Colon (tissue), 2 donors: ENCODE measurements around the gene WDR5.
"Not testable (repeated sequence)": the region's sequence is repeated elsewhere in the genome, so short reads cannot be mapped to it uniquely, and the experiment has no call there.

Source experiments
- FAIRE-seq: peaks from 2 replicates; lab custom pipeline; 2012; peaks lifted over from hg19 to GRCh38; lab: Jason Lieb, UNC
- donor health status: control.
- donor health status: control.

The WDR5 gene

GRCh38 chr9:134135343-134136117, at the start of gene WDR5:
Gene WDR5 (plus strand): TSS chr9:134136082. CDS start chr9:134139878, 3,796 bp downstream.
- FAIRE-seq, result no peak

DNA sequence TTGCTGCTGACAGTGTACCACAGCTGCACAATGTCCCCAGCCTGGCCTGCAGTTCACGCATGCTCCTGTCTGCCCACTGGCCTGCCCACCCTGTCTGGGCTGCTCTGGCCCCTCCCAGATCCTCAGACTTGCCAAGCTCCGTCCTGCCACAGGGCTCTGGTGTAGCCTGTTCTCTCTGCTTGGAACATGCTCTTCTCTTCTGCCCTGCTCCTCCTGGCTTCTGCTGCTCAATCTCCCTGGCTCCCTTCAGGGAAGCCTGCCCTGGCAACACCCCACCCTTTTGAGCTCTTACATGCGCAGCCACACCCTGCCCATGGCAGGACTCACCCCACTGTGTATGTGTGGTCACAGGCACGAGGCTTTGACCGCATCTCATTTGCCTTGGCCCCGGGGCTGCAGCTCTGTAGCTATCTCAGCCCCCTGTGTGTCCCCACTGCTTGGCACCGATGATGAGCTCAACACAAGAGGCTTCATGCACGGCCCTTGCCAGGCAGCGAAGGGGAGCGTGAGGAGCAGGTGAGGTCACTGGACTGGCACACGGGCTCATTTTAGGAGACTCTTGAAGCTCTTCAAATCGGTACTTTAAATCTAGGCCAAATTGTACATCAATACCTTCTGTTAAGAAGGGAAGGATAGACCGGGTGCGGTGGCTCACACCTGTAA, 47.7 kb upstream of the WDR5 start:
- no peak for FAIRE-seq

GRCh38 chr9:134089972-134090371, 45.9 kb upstream of the WDR5 start:
- no peak for FAIRE-seq

- no peak for FAIRE-seq
Measured at GRCh38 chr9:134099123-134099761, 36.6 kb upstream of the WDR5 start.

- no peak for FAIRE-seq
Measured at GRCh38 chr9:134100040-134100439, 35.8 kb upstream of the WDR5 start.

GRCh38 chr9:134101133-134101532, 34.7 kb upstream of the WDR5 start:
- not testable (repeated sequence) for FAIRE-seq

DNA sequence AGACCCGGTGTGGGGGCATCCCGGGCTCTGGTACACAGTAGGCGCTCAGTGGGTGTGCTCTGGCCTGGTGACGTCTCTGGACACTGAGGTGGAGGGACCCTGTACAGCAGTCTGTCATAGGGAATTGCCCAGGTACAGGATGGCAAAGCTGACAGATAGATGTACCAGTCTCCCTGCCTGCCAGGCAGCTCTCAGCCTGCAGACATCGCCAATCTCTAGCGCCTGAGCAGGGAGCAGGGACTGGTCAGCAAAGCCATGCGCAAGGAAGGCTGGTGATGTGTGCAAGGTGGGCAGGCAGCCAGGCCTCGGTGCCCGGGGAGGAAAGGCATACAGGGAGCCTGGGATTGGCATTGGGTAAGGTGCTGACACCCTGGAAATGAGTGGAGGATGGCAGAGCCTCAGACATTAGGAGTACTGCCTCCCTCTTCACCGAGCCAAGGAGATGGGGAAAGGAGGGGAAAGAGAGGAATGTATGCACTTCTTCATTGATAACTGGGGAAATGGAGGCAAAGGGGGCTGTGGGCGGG, 34.2 kb upstream of the WDR5 start:
- FAIRE-seq, result no peak

DNA sequence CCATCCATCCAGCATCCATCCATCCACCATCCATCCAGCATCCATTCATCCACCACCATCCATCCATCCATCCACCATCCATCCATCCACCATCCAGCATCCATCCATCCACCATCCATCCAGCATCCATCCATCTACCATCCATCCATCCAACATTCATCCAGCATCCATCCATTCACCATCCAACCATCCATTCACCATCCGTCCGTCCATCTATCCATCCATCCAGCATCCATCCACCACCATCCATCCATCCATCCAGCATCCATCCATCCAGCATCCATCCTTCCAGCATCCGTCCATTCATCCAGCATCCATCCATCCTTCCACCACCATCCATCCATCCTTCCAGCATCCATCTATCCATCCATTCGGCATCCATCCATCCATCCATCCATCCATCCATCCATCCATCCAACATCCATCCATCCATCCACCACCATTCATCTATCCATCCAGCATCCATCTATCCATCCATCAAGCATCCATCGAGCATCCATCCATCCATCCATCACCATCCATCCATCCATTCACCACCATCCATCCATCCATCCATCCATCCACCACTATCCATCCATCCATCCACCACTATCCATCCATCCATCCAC, 32.4 kb upstream of the WDR5 start:
- no peak for FAIRE-seq

DNA sequence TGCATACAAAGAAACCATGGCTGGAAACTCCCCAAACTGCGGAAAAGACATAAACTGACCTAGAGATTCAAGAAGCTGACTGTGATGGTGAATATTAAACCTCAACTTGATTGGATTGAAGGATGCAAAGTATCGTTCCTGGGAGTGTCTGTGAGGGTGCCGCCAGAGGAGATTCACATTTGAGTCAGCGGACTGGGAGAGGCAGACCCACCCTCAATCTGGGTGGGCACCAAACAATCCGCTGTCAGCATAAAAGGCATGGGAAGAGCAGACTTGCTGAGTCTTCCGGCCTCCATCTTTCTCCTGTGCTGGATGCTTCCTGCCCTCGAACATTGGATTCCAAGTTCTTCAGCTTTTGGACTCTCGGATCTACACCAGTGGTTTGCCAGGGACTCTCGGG, 24.8 kb upstream of the WDR5 start:
- FAIRE-seq, result no peak

GRCh38 chr9:134112561-134112960, 23.3 kb upstream of the WDR5 start:
- no peak for FAIRE-seq

DNA sequence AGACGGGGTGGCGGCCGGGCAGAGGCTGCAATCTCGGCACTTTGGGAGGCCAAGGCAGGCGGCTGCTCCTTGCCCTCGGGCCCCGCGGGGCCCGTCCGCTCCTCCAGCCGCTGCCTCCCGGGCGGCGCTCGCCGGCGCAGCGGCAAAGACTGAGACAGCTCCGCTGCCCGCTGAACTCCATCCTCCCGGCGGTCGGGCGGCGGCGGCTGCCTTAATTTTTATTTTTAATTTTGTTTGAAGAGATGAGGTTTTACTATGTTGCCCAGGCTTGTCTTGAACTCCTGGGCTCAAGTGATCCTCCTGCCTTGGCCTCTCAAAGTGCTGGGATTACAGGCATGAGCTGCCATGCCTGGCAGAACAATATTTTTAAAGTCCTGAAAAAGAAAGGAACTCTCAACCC, 16.9 kb upstream of the WDR5 start:
- not testable (repeated sequence) for FAIRE-seq

DNA sequence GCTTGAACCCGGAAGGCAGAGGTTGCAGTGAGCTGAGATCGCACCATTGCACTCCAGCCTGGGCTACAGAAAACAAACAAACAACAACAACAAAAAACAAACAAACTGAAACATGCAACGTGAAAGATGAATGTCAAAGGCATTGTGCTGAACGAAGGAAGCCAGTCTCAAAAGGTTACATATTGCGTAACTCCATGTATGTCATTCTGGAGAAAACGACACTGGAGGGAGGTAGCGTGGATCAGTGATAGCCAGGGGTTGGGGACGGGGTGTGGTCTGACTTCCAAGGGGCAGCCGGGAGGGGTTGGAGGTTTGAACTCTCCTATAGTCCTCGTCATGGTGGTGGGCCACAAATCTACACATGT, 12.1 kb upstream of the WDR5 start:
- no peak for FAIRE-seq

DNA sequence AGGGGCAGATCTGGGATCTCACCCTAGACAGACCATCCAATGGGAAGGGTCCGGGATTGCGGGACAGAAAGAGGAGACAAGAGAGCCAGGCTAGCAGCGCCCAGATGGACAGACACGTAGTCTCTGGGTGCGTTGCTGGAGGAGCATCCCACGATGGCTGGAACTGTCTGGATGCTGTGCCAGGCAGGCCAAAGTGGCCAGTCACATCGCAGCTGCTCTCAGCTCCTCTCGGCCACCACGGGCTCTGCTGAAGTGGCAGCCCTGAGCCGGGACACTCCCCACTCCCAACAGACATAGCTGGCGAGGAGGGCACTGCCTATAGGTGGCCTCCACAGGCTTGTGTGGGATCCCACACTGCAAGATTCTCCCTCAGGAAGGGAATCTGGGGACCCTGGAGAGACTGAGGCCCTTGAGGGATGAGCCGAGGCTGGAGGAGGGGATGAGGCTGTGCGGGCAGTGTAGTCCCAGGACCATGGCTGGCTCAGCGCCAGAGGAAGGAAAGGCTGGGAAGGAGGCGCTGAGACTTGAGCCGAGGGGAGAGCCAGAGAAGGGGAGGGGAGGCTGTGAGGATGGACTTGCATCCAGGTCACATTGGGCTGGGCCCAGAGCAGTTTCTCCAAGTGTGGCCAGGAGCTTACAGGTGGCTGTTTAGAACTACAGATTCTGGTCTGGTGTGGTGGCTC, 10.3 kb upstream of the WDR5 start:
- FAIRE-seq, result no peak

DNA sequence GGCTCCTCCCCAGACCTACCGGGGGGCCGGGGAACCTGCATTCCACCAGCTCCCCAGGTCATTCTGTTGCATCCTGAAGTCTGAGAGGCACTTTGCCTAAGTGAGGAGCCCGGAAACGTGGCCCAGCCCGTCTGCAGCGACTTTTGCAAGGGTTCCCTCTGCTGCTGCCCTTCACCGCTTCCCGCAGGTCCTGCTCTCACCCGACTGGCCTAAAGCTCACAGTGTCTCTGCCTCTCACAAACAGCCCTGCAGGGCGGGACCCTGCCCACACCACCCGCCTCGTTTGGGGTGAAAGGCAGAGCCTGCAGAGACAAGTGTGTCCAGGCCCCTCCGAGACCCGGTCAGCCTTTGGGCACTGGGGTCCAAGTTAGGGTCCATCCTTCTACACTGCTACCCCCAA, 9.5 kb upstream of the WDR5 start:
- FAIRE-seq, result no peak

GRCh38 chr9:134127065-134127580, 8.8 kb upstream of the WDR5 start:
- no peak for FAIRE-seq

DNA sequence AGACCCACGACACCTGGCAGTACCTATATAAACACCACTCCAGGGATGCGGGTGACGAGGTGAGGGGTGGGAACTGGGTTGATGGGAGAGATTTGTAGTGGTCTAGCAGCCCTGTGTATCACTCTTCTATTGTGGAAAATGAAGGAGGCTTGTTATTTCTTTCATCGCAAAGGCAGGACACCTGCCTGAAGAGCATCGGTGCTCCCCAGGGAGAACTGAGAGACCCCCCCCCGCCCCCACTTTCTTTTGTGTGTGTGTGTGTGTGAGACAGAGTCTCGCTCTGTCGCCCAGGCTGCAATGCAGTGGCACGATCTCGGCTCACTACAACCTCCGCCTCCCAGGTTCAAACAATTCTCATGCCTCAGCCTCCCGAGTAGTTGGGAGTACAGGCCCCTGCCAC, 8.3 kb upstream of the WDR5 start:
- no peak for FAIRE-seq

DNA sequence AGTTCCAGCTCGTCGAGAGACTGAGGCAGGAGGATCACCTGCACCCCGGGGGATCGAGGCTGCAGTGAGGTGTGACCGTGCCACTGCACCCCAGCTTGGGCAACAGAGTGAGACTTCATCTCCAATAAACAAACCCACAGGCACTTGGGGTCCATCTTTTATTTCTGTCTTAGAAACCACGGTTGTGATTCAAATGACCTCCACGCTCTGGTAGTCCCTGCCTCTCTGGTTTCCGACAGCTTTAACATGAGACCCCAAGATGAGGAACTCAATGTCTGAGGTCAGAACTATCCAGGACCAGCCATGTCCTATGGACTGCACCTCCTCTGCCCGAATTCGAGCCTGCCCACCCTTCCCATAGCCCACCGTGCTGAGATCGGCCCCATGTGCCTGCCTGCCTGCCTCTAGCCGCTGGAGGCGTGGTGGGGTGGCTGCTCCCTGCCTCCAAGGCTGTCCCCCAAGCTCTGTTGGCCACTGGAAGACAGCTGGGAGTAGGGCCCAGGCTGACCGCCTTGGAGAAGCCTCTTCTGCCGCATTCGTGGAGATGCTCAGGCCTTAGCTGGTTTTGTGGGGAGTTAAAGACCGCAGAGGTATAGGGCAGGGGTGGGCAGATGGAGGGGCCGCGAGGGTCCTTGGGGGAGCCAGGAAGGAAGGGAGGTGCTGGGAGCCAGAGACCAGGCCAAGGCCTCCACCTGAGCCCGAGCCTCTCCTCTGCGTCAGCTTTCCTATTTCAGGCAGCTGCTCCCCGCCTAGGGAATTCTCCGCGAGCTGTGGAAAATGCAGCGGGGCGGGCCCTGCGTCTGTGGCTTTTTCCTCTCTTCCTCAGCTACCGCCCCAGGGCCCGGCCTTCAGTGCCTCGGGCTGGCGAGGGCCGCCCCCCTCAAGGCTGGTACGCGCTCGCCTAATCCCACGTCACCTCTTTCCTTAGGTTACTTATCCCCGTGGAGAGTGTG, 6.9 kb upstream of the WDR5 start:
- no peak for FAIRE-seq

- no peak for FAIRE-seq
Measured at GRCh38 chr9:134130503-134131375, 5.1 kb upstream of the WDR5 start.

- no peak for FAIRE-seq
Measured at GRCh38 chr9:134131471-134132207, 4.2 kb upstream of the WDR5 start.
